Body of pancreas (tissue), 4 donors: ENCODE measurements around the gene HOXB9.

Experiments used
- POLR2A ChIP-seq, 3 donors: fragments of 450-650 bp; IDR thresholded peaks; one replicate each; pipeline ENCODE4 v1.6.1; 2016; ENCODE audit warnings: antibody characterized with exemption in 3 of 3, mild to moderate bottlenecking in 2 of 3
- TF ChIP-seq, protein P1 (sequence below), 7 experiments: fragments of 450-650 bp in 4 of 7; fragments of 200-600 bp in 3 of 7; sonication (generic) in 3 of 7; IDR thresholded peaks; one replicate each; pipeline ENCODE4 v1.5.1; 2016 to 2019; ENCODE audit warnings: antibody characterized with exemption in 7 of 7

DNA sequence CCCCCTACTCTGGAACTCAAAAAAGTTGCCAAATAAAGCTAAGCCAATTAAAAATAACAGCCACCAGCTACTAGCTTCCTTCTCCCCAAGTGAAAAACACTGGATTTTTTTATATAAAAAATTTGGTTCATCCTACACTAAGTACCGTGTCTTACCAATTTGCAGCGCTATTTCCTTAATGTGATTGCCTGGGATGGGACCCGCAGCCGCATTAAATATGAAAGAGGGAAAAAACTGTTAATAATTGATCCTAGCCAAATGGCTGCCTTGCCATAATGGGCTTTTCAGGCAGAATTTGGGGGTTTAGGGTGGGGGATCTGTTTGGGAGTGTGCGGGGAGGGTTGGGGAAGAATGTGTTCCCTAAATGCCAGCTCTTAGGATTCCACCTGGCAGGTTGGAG lies 2.0 kb downstream of the HOXB9 start:
- TF ChIP-seq, protein P1, sequence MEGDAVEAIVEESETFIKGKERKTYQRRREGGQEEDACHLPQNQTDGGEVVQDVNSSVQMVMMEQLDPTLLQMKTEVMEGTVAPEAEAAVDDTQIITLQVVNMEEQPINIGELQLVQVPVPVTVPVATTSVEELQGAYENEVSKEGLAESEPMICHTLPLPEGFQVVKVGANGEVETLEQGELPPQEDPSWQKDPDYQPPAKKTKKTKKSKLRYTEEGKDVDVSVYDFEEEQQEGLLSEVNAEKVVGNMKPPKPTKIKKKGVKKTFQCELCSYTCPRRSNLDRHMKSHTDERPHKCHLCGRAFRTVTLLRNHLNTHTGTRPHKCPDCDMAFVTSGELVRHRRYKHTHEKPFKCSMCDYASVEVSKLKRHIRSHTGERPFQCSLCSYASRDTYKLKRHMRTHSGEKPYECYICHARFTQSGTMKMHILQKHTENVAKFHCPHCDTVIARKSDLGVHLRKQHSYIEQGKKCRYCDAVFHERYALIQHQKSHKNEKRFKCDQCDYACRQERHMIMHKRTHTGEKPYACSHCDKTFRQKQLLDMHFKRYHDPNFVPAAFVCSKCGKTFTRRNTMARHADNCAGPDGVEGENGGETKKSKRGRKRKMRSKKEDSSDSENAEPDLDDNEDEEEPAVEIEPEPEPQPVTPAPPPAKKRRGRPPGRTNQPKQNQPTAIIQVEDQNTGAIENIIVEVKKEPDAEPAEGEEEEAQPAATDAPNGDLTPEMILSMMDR (IDR thresholded peaks at IDR 0.05) = no peak
- TF ChIP-seq POLR2A (IDR thresholded peaks at IDR 0.05) = no peak
